Stimulated activated memory B cell treated with anti-CD40 and anti-IgM and Interleukin-4, amounts not matched to agents 10 μg/mL and 1 μg/mL and 100 μg/mL, for 72 hours (primary cell): ENCODE measurements around the gene AHNAK.

Source experiments
- ATAC-seq: fragments of 150-1000 bp; cut with Tn5 transposase; 2 replicates; pipeline ENCODE4 v1.10.0; 2021
- H3K27ac Mint-ChIP-seq: one replicate; pipeline ENCODE4 v1.8.0; 2022; ENCODE audit warnings: mild to moderate bottlenecking, mixed read lengths
- H3K27me3 Mint-ChIP-seq: one replicate; pipeline ENCODE4 v1.8.0; 2022; ENCODE audit warnings: mixed read lengths
- H3K36me3 Mint-ChIP-seq: one replicate; pipeline ENCODE4 v1.8.0; 2022; ENCODE audit warnings: mixed read lengths
- H3K4me1 Mint-ChIP-seq: one replicate; pipeline ENCODE4 v1.8.0; 2022; ENCODE audit warnings: mixed read lengths
- H3K4me3 Mint-ChIP-seq: one replicate; pipeline ENCODE4 v1.8.0; 2022; ENCODE audit warnings: mild to moderate bottlenecking, moderate library complexity, mixed read lengths
- H3K9me3 Mint-ChIP-seq: one replicate; pipeline ENCODE4 v1.8.0; 2022; ENCODE audit warnings: mixed read lengths

AHNAK gene

GRCh38 chr11:62546929-62547625 is 471 bp upstream of the AHNAK start:
- peak overlapping the region; percentile 92 for H3K27ac Mint-ChIP-seq
- ATAC-seq: peak; percentile 1
- H3K4me1 Mint-ChIP-seq: peaks cover 74% of the 10 kb centered on the region
- H3K36me3 Mint-ChIP-seq: peaks cover 5% of the 10 kb centered on the region
- H3K9me3 Mint-ChIP-seq: no peaks in the 10 kb centered on the region
- H3K4me3 Mint-ChIP-seq: peak overlapping the region; percentile 74
- no peaks in the 10 kb centered on the region for H3K27me3 Mint-ChIP-seq

GRCh38 chr11:62545437-62546243 is 966 bp downstream of the AHNAK start:
- peak; percentile 34 for ATAC-seq
- Mint-ChIP-seq H3K4me1 (peaks cover 74% of the 10 kb centered on the region), H3K4me3 (peak overlapping the region; percentile 94), H3K27ac (peak overlapping the region; percentile 92), H3K9me3 (no peaks in the 10 kb centered on the region), H3K36me3 (peaks cover 5% of the 10 kb centered on the region), H3K27me3 (no peaks in the 10 kb centered on the region)

- Mint-ChIP-seq H3K9me3 (no peaks in the 10 kb centered on the region), H3K36me3 (peaks cover 5% of the 10 kb centered on the region), H3K27ac (peak overlapping the region; percentile 92), H3K27me3 (no peaks in the 10 kb centered on the region), H3K4me1 (peaks cover 69% of the 10 kb centered on the region), H3K4me3 (peak overlapping the region; percentile 94)
- ATAC-seq: no peak
Measured at GRCh38 chr11:62544581-62545436, 1.8 kb downstream of the AHNAK start.

GRCh38 chr11:62543680-62544444 is 2.7 kb downstream of the AHNAK start:
- Mint-ChIP-seq H3K27ac (peak overlapping the region; percentile 92), H3K36me3 (peaks cover 5% of the 10 kb centered on the region), H3K9me3 (no peaks in the 10 kb centered on the region), H3K27me3 (no peaks in the 10 kb centered on the region), H3K4me1 (peaks cover 74% of the 10 kb centered on the region), H3K4me3 (peak overlapping the region; percentile 94)
- ATAC-seq: no peak

- Mint-ChIP-seq H3K27ac (peak overlapping the region; percentile 92), H3K9me3 (no peaks in the 10 kb centered on the region), H3K4me1 (peaks cover 80% of the 10 kb centered on the region), H3K27me3 (no peaks in the 10 kb centered on the region), H3K36me3 (peaks cover 13% of the 10 kb centered on the region), H3K4me3 (peak overlapping the region; percentile 94)
- ATAC-seq: peak; percentile 46
Measured at GRCh38 chr11:62542750-62543567, 3.6 kb downstream of the AHNAK start.

GRCh38 chr11:62542111-62542745 is 4.4 kb downstream of the AHNAK start:
- peaks cover 75% of the 10 kb centered on the region for H3K4me1 Mint-ChIP-seq
- peak overlapping the region; percentile 94 for H3K4me3 Mint-ChIP-seq
- H3K27ac Mint-ChIP-seq: peak overlapping the region; percentile 92
- H3K27me3 Mint-ChIP-seq: no peaks in the 10 kb centered on the region
- peaks cover 14% of the 10 kb centered on the region for H3K36me3 Mint-ChIP-seq
- ATAC-seq: no peak
- H3K9me3 Mint-ChIP-seq: no peaks in the 10 kb centered on the region

GRCh38 chr11:62540804-62541701 is 5.6 kb downstream of the AHNAK start:
- Mint-ChIP-seq H3K4me1 (peaks cover 76% of the 10 kb centered on the region), H3K9me3 (no peaks in the 10 kb centered on the region), H3K27me3 (no peaks in the 10 kb centered on the region), H3K27ac (peak overlapping the region; percentile 92), H3K4me3 (peak overlapping the region; percentile 94), H3K36me3 (peaks cover 21% of the 10 kb centered on the region)
- ATAC-seq: peak; percentile 87

- H3K4me3 Mint-ChIP-seq: peak overlapping the region; percentile 56
- H3K4me1 Mint-ChIP-seq: peaks cover 72% of the 10 kb centered on the region
- H3K36me3 Mint-ChIP-seq: peaks cover 29% of the 10 kb centered on the region
- no peaks in the 10 kb centered on the region for H3K9me3 Mint-ChIP-seq
- H3K27ac Mint-ChIP-seq: peak overlapping the region; percentile 92
- H3K27me3 Mint-ChIP-seq: no peaks in the 10 kb centered on the region
- no peak for ATAC-seq
Measured at GRCh38 chr11:62539238-62539925, 7.2 kb downstream of the AHNAK start.

- Mint-ChIP-seq H3K4me1 (peaks cover 66% of the 10 kb centered on the region), H3K36me3 (peaks cover 36% of the 10 kb centered on the region), H3K9me3 (no peaks in the 10 kb centered on the region), H3K4me3 (peak overlapping the region; percentile 56), H3K27ac (peak overlapping the region; percentile 92), H3K27me3 (no peaks in the 10 kb centered on the region)
- no peak for ATAC-seq
Measured at GRCh38 chr11:62538470-62539237, 8.0 kb downstream of the AHNAK start.

GRCh38 chr11:62536301-62536957 is 10.2 kb downstream of the AHNAK start:
- peaks cover 43% of the 10 kb centered on the region for H3K4me1 Mint-ChIP-seq
- no peaks in the 10 kb centered on the region for H3K27me3 Mint-ChIP-seq
- H3K9me3 Mint-ChIP-seq: no peaks in the 10 kb centered on the region
- H3K4me3 Mint-ChIP-seq: no peak overlapping the region
- no peak for ATAC-seq
- peak overlapping the region; percentile 21 for H3K27ac Mint-ChIP-seq
- H3K36me3 Mint-ChIP-seq: peaks cover 56% of the 10 kb centered on the region

- no peak for ATAC-seq
- peaks cover 37% of the 10 kb centered on the region for H3K4me1 Mint-ChIP-seq
Measured at GRCh38 chr11:62535802-62536201, 10.8 kb downstream of the AHNAK start.

More at GRCh38 chr11:62535802-62536201, 10.8 kb downstream of the AHNAK start:
- Mint-ChIP-seq H3K9me3 (no peaks in the 10 kb centered on the region), H3K4me3 (no peak overlapping the region), H3K36me3 (peaks cover 62% of the 10 kb centered on the region), H3K27me3 (no peaks in the 10 kb centered on the region), H3K27ac (no peak overlapping the region)
